GM21723 (cell line): ENCODE results near the gene RBM7.

ENCODE experiments used
- ATAC-seq: cut with Tn5 transposase; IDR thresholded peaks from one replicate; pipeline ENCODE4 v1.9.1; 2021; ENCODE audit warnings: mild to moderate bottlenecking, moderate library complexity; ENCODE audit not compliant: unreplicated experiment

RBM7 gene

DNA sequence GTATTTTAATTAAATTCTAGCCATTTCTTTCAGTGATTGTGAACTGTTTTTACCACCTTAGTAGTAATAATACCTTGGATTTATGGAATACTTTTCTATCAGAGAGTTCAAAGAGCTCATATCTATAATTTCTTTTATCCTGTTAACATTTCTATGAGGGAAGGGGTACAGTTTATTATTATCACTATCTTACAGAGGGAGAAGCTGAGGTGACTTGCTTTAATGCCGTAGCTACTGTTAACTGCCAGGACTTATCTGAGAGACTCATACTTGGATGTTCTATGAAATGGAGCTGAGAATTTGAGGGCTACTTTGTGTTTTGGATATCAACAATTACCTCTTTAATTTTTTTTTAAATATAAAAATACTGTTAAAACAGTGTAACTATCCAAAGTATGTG, 42.1 kb downstream of the RBM7 start:
- ATAC-seq, result no peak

DNA sequence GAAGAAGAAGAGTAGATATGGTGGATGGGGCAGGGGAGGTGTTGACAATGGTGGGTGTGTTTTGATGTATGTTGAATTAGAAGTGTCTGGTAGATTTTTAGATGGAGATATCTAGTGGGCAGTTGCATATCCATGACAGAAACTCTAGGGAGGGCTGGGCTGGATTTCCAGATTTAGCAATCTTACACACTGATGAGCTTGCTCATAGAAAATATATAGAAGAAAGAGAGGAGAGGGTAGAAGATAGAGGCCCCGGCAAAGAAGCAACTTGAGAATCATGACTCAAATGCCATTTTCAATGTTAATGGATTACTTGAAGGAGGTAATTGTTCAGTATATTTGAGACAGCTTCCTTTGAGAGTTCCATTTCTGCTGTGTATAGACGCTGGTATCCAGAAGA, 47.0 kb downstream of the RBM7 start:
- ATAC-seq, result no peak

DNA sequence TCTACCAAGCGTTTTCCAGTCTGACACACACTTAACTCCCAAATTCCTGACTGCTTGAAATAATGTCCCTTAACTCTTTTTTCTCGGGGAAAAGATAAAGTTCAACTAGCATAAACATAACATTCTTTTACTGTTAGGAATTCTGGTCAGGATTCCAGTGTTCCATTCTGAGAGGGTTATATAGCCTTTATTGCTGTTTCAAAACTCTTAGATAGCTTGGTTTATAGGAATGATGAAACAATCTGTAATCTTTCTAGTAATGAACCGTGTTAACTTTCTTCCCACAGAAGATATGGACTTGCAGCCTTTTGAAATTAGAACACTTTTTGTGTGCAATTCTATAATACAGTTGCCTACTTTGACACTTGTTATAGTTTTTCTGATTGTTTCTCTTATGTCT, 47.4 kb downstream of the RBM7 start:
- no peak for ATAC-seq

DNA sequence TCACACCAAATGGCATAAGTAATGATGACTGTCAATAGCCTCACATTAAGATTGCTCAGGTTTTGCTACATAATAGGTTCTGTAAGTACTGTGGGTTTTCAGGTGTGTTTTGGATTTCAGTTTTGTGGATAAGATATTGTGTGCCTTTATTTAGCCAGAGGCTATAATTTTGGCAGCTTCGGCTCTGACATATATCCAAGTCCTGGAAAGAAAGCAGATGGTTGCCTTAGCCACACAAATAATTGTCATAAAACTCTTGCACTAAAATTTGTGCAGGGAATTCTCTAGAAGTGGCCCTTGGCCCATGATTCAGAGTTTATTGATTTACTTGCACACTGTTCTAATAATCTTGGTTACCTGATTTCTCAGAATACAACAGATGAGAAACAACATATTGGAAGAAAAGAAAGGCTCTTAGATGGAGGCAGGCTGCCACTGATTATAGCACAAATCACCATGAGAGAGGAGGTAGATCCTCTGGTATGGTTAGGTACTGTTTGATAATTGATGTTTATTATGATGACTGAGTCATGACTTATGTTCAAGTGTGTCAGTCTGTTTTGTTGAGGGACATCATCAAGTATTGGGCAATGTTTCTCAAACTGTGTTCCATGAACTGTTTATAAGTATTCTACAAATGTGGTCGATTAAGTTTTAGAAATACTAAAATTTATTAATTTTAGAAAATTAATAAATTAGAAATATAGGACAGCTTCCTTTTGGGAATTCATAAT, 48.5 kb downstream of the RBM7 start:
- no peak for ATAC-seq

DNA sequence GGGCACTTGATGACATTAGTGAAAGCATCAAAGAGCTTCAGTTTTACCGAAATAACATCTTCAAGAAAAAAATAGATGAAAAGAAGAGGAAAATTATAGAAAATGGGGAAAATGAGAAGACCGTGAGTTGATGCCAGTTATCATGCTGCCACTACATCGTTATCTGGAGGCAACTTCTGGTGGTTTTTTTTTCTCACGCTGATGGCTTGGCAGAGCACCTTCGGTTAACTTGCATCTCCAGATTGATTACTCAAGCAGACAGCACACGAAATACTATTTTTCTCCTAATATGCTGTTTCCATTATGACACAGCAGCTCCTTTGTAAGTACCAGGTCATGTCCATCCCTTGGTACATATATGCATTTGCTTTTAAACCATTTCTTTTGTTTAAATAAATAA, 49.4 kb downstream of the RBM7 start:
- ATAC-seq, result no peak

DNA sequence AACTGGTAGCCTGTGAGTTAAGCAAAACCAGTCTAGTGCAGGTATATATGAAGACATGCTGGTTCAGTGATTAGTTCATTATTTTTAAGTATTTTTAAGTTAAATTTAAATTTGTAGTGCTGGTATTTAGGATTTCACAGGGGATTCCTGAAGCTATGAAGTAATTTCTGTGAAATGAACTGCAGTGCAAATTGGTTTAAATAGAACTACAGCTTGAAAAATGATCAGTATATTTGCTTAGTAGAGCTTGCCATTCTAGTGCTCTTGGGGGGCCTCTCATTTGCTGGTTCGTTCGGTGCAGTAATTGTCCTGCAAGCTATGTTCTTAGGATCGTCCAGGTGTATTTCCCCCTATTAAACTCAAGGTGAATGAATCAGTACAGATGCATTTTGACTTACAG, 51.9 kb downstream of the RBM7 start:
- no peak for ATAC-seq
